Transverse colon (tissue), 3 donors: ENCODE data around the gene SERGEF.

Experiments used
- EP300 ChIP-seq: sonication (generic); formaldehyde crosslinking; IDR thresholded peaks from one replicate; pipeline ENCODE4 v1.6.1; 2017; ENCODE audit warnings: antibody characterized with exemption, low read depth
- TF ChIP-seq, protein P1 (sequence below), 5 experiments: fragments of 200-600 bp in 3 of 5; fragments of 450-650 bp in 2 of 5; sonication (generic) in 3 of 5; IDR thresholded peaks; 1 replicate in 2 of 5; 2 replicates in 3 of 5; pipeline ENCODE4 v1.5.1; 2016 to 2017; ENCODE audit warnings: antibody characterized with exemption in 5 of 5, inconsistent platforms in 3 of 5, mild to moderate bottlenecking in 2 of 5, moderate library complexity in 1 of 5

DNA sequence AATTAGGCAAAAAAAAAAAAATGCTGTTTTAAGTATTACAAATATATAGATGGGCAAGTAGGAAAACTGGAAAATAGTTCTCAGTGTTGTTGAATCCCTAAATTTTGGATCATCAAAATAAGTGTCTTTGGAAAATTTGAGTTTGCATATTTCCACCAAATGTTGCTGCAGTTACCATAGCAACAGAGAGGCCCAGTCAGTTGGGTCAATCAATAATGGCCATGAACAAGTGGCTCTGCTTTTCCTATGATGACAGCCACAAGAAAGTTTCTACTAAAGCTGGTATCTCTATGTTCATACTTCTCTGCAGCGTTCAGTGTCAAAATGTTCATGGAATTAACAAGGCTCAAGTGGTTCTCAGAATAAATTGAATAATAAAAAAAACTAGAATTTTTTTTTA, 79.1 kb downstream of the SERGEF start:
- TF ChIP-seq, protein P1, sequence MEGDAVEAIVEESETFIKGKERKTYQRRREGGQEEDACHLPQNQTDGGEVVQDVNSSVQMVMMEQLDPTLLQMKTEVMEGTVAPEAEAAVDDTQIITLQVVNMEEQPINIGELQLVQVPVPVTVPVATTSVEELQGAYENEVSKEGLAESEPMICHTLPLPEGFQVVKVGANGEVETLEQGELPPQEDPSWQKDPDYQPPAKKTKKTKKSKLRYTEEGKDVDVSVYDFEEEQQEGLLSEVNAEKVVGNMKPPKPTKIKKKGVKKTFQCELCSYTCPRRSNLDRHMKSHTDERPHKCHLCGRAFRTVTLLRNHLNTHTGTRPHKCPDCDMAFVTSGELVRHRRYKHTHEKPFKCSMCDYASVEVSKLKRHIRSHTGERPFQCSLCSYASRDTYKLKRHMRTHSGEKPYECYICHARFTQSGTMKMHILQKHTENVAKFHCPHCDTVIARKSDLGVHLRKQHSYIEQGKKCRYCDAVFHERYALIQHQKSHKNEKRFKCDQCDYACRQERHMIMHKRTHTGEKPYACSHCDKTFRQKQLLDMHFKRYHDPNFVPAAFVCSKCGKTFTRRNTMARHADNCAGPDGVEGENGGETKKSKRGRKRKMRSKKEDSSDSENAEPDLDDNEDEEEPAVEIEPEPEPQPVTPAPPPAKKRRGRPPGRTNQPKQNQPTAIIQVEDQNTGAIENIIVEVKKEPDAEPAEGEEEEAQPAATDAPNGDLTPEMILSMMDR (IDR thresholded peaks at IDR 0.05): no peak
- TF ChIP-seq EP300: no peak
